ENCODE data around the gene GTF2IRD1. TPM values are rescaled to one million over a fixed set of nuclear protein-coding genes. Genes with fewer than 3 reads are reported as not detected.
"Not testable (repeated sequence)": the region's sequence is repeated elsewhere in the genome, so short reads cannot be mapped to it uniquely, and the experiment has no call there.

GTF2IRD1 gene
- total and polyA plus RNA-seq, 2 experiments from 2014 or later = 34.9 to 39.6 TPM

GRCh38 chr7:74412603-74413002, 41.1 kb upstream of the GTF2IRD1 start:
- Histone ChIP-seq H3K9me3 (ENCODE audit: low read depth) (no peaks in the 10 kb centered on the region), H3K27ac (no peak overlapping the region), H3K79me2 (no peaks in the 10 kb centered on the region), H3K4me2 (no peak overlapping the region), H3K4me3 (no peak overlapping the region), H3K36me3 (replicated peaks; ENCODE audit: insufficient read depth, low read depth) (no peaks in the 10 kb centered on the region), H3K27me3 (no peaks in the 10 kb centered on the region), H3K9me2 (replicated peaks; ENCODE audit: insufficient read depth) (no peaks in the 10 kb centered on the region), H2AFZ (no peak overlapping the region), H4K20me1 (ENCODE audit: insufficient read depth, poor library complexity, severe bottlenecking) (no peaks in the 10 kb centered on the region), H3K4me1 (ENCODE audit: insufficient read depth) (no peaks in the 10 kb centered on the region)
- no peak for DNase-seq (ENCODE audit: low spot score)
- 95% methylated on average over 3 of the region's 3 CpGs for WGBS (ENCODE audit: low lambda C conversion rate, missing lambda C conversion rate)
- TF ChIP-seq CTCF (IDR thresholded peaks at IDR 0.05; ENCODE audit: poor library complexity) (no peak), EZH2 (IDR thresholded peaks at IDR 0.05; ENCODE audit: borderline replicate concordance) (no peak)

- H3K4me2 ChIP-seq; H3K27me3 ChIP-seq; H2AFZ ChIP-seq; H3K9me3 ChIP-seq (ENCODE audit: low read depth); H3K27ac ChIP-seq; H3K79me2 ChIP-seq; H3K4me1 ChIP-seq (ENCODE audit: insufficient read depth); H4K20me1 ChIP-seq (ENCODE audit: insufficient read depth, poor library complexity, severe bottlenecking); DNase-seq (ENCODE audit: low spot score); H3K4me3 ChIP-seq; H3K36me3 ChIP-seq (replicated peaks; ENCODE audit: insufficient read depth, low read depth); H3K9me2 ChIP-seq (replicated peaks; ENCODE audit: insufficient read depth): not testable (repeated sequence)
- no CpG with 5 or more reads among the region's 7 CpGs for WGBS (ENCODE audit: low lambda C conversion rate, missing lambda C conversion rate)
Measured at GRCh38 chr7:74414595-74415333, 38.9 kb upstream of the GTF2IRD1 start.

GRCh38 chr7:74417419-74417971, 36.2 kb upstream of the GTF2IRD1 start:
- Histone ChIP-seq H3K79me2 (no peaks in the 10 kb centered on the region), H3K4me3 (no peak overlapping the region), H3K27ac (no peak overlapping the region), H2AFZ (no peak overlapping the region), H3K9me2 (replicated peaks; ENCODE audit: insufficient read depth) (no peaks in the 10 kb centered on the region), H3K4me1 (ENCODE audit: insufficient read depth) (no peaks in the 10 kb centered on the region), H3K27me3 (no peaks in the 10 kb centered on the region), H4K20me1 (ENCODE audit: insufficient read depth, poor library complexity, severe bottlenecking) (no peaks in the 10 kb centered on the region), H3K36me3 (replicated peaks; ENCODE audit: insufficient read depth, low read depth) (no peaks in the 10 kb centered on the region), H3K9me3 (ENCODE audit: low read depth) (no peaks in the 10 kb centered on the region), H3K4me2 (no peak overlapping the region)
- DNase-seq (ENCODE audit: low spot score) = peak; percentile 73
- TF ChIP-seq EZH2 (IDR thresholded peaks at IDR 0.05; ENCODE audit: borderline replicate concordance) (no peak), CTCF (IDR thresholded peaks at IDR 0.05; ENCODE audit: poor library complexity) (peak; percentile 97), EZH2phosphoT487 (IDR thresholded peaks at IDR 0.05; ENCODE audit: low read depth, severe bottlenecking, unreplicated experiment) (no peak)
- 36% methylated on average over 14 of the region's 16 CpGs for WGBS (ENCODE audit: low lambda C conversion rate, missing lambda C conversion rate)

GRCh38 chr7:74418076-74418475, 35.6 kb upstream of the GTF2IRD1 start:
- Histone ChIP-seq H3K36me3 (replicated peaks; ENCODE audit: insufficient read depth, low read depth) (no peaks in the 10 kb centered on the region), H2AFZ (no peak overlapping the region), H4K20me1 (ENCODE audit: insufficient read depth, poor library complexity, severe bottlenecking) (no peaks in the 10 kb centered on the region), H3K4me1 (ENCODE audit: insufficient read depth) (no peaks in the 10 kb centered on the region), H3K79me2 (no peaks in the 10 kb centered on the region), H3K27ac (no peak overlapping the region), H3K9me3 (ENCODE audit: low read depth) (no peaks in the 10 kb centered on the region), H3K27me3 (no peaks in the 10 kb centered on the region), H3K9me2 (replicated peaks; ENCODE audit: insufficient read depth) (no peaks in the 10 kb centered on the region), H3K4me3 (no peak overlapping the region), H3K4me2 (no peak overlapping the region)
- no peak for DNase-seq (ENCODE audit: low spot score)
- WGBS (ENCODE audit: low lambda C conversion rate, missing lambda C conversion rate) = 93% methylated on average over 7 of the region's 8 CpGs
- no peak for TF ChIP-seq EZH2phosphoT487 (IDR thresholded peaks at IDR 0.05; ENCODE audit: low read depth, severe bottlenecking, unreplicated experiment)

Measured in hepatocyte (in vitro differentiated cells).